Naive B cell (primary cell): ENCODE measurements around the gene TRPC4AP. TPM values are rescaled to one million over a fixed set of nuclear protein-coding genes. Genes with fewer than 3 reads are reported as not detected.

ENCODE experiments used
- ATAC-seq, 2 donors: fragments of 150-1000 bp; cut with Tn5 transposase; 2 replicates each; pipeline ENCODE4 v1.10.0; 2021; ENCODE audit warnings: low read depth in 2 of 2, mild to moderate bottlenecking in 2 of 2, moderate library complexity in 2 of 2
- DNase-seq: peaks from one replicate; pipeline ENCODE4 v3.0.0; 2022
- H3K27ac Mint-ChIP-seq, 6 donors: one replicate each; pipeline ENCODE4 v1.8.0; 2020 to 2022; ENCODE audit warnings: mild to moderate bottlenecking in 6 of 6, mixed read lengths in 6 of 6, moderate library complexity in 5 of 6, inconsistent platforms in 2 of 6
- H3K27me3 Mint-ChIP-seq, 3 donors: one replicate each; pipeline ENCODE4 v1.8.0; 2021 to 2022; ENCODE audit warnings: mixed read lengths in 3 of 3, mild to moderate bottlenecking in 1 of 3
- H3K36me3 Mint-ChIP-seq, 2 donors: one replicate each; pipeline ENCODE4 v1.8.0; 2020 to 2022; ENCODE audit warnings: mixed read lengths in 2 of 2, inconsistent platforms in 1 of 2, mild to moderate bottlenecking in 1 of 2
- H3K4me1 Mint-ChIP-seq, 3 donors: one replicate each; pipeline ENCODE4 v1.8.0; 2020 to 2022; ENCODE audit warnings: mixed read lengths in 3 of 3, inconsistent platforms in 1 of 3, mild to moderate bottlenecking in 1 of 3, moderate library complexity in 1 of 3
- H3K4me3 Mint-ChIP-seq, 8 donors: one replicate each; pipeline ENCODE4 v1.8.0; 2020 to 2022; ENCODE audit warnings: mild to moderate bottlenecking in 8 of 8, mixed read lengths in 8 of 8, moderate library complexity in 8 of 8, inconsistent platforms in 2 of 8
- H3K9me3 Mint-ChIP-seq, 7 donors: one replicate each; pipeline ENCODE4 v1.8.0; 2020 to 2022; ENCODE audit warnings: mixed read lengths in 7 of 7, mild to moderate bottlenecking in 5 of 7, inconsistent platforms in 2 of 7, moderate library complexity in 1 of 7
- polyA plus RNA-seq, 6 donors: library from polyadenylated mRNA; unstranded; fragments of 300-500 nt; fragmentation: Illumina TruSeq; gene quantifications; one replicate each; pipeline ENCODE4 v1.2.3, GENCODE V29; 2021; ENCODE audit warnings: low read depth in 6 of 6

TRPC4AP gene
- polyA plus RNA-seq, 6 donors from 2014 or later = 37.1 to 63.2 (median 51.2) TPM

GRCh38 chr20:34955231-34956040 lies 137.2 kb downstream of the TRPC4AP start, which contains the start of the genes GSS and MYH7B:
Gene GSS (minus strand): TSS chr20:34955806. CDS start chr20:34951852, 3,954 bp downstream.
Gene MYH7B (plus strand): TSS chr20:34955868. CDS start chr20:34978006, 22,138 bp downstream.
- DNase-seq (peak; percentile 90), ATAC-seq (peak; percentile 87 to 88)
- peak within 1 kb of the TSS; percentile 87 to 97 (median 96) for H3K4me3 Mint-ChIP-seq
- H3K4me1 Mint-ChIP-seq = peaks cover 21 to 28% (median 25%) of the 10 kb centered on the region in 3 donors
- H3K9me3 Mint-ChIP-seq = peaks cover 0 to 2% (median 0%) of the 10 kb centered on the region in 7 donors
- no peaks in the 10 kb centered on the region for H3K27me3 Mint-ChIP-seq
- H3K36me3 Mint-ChIP-seq = no peaks in the 10 kb centered on the region
- peak within 1 kb of the TSS; percentile 88 to 98 (median 97) for H3K27ac Mint-ChIP-seq

- Mint-ChIP-seq H3K27me3 (no peaks in the 10 kb centered on the region), H3K4me1 (peaks cover 21 to 28% (median 25%) of the 10 kb centered on the region in 3 donors), H3K27ac (peak overlapping the region; percentile 88 to 98 (median 97)), H3K36me3 (no peaks in the 10 kb centered on the region), H3K9me3 (peaks cover 0 to 2% (median 0%) of the 10 kb centered on the region in 7 donors), H3K4me3 (peak overlapping the region; percentile 87 to 97 (median 96))
- ATAC-seq (no peak), DNase-seq (no peak)
Observed at GRCh38 chr20:34954904-34955230, 137.7 kb downstream of the TRPC4AP start.

- no peak for ATAC-seq
- Mint-ChIP-seq H3K4me1 (peaks cover 21 to 28% (median 25%) of the 10 kb centered on the region in 3 donors), H3K27ac (peak overlapping the region in 1 of 6 donors; percentile 50), H3K9me3 (peaks cover 0 to 2% (median 0%) of the 10 kb centered on the region in 7 donors), H3K4me3 (peak overlapping the region in 2 of 8 donors; percentile 9 to 87), H3K27me3 (no peaks in the 10 kb centered on the region), H3K36me3 (peaks cover 5 to 7% of the 10 kb centered on the region in 2 donors)
- DNase-seq = no peak
Observed at GRCh38 chr20:34953960-34954359, 138.6 kb downstream of the TRPC4AP start.

- peak overlapping the region in 1 of 6 donors; percentile 6 for H3K27ac Mint-ChIP-seq
- H3K9me3 Mint-ChIP-seq = peaks cover 0 to 2% (median 0%) of the 10 kb centered on the region in 7 donors
- ATAC-seq = no peak
Observed at GRCh38 chr20:34952671-34953070, 139.9 kb downstream of the TRPC4AP start.

More at GRCh38 chr20:34952671-34953070, 139.9 kb downstream of the TRPC4AP start:
- peak overlapping the region in 1 of 8 donors; percentile 31 for H3K4me3 Mint-ChIP-seq
- no peaks in the 10 kb centered on the region for H3K27me3 Mint-ChIP-seq
- DNase-seq = no peak
- peaks cover 5 to 8% of the 10 kb centered on the region in 2 donors for H3K36me3 Mint-ChIP-seq
- H3K4me1 Mint-ChIP-seq = peaks cover 21 to 28% (median 25%) of the 10 kb centered on the region in 3 donors

Other genes starting within 250 kb of the TRPC4AP start
- 1 to 10 TPM; 2.6 to 6.2 (median 4.2) TPM for gene GGT7, start 220.0 kb downstream of the TRPC4AP start, polyA plus RNA-seq
- gene ACSS2, start 216.2 kb downstream of the TRPC4AP start, polyA plus RNA-seq = 10 to 100 TPM in 1 of 6 donors, 1 to 10 TPM in 5; 4.8 to 20.1 (median 5.7) TPM
- gene GSS, start 137.0 kb downstream of the TRPC4AP start, polyA plus RNA-seq = 10 to 100 TPM; 10.5 to 23.8 (median 12.6) TPM
- gene MYH7B, start 136.9 kb downstream of the TRPC4AP start, polyA plus RNA-seq = under 1 TPM in 2 of 6 donors, not detected in 4; 0.24 to 0.84 TPM
- 10 to 100 TPM; 41.6 to 67.6 (median 45.5) TPM for gene EDEM2, start 54.5 kb upstream of the TRPC4AP start, polyA plus RNA-seq
- gene PROCR, start 79.3 kb upstream of the TRPC4AP start, polyA plus RNA-seq = not detected
- gene MMP24, start 133.9 kb upstream of the TRPC4AP start, polyA plus RNA-seq = under 1 TPM in 5 of 6 donors, not detected in 1; 0.05 to 0.09 (median 0.08) TPM
- gene MMP24OS, start 185.3 kb upstream of the TRPC4AP start, polyA plus RNA-seq = 10 to 100 TPM in 2 of 6 donors, 1 to 10 TPM in 4; 3.7 to 14.1 (median 8.6) TPM
- 100 to 1,000 TPM; 206 to 241 (median 228) TPM for gene EIF6, start 192.0 kb upstream of the TRPC4AP start, polyA plus RNA-seq
- not detected for gene FAM83C, start 199.6 kb upstream of the TRPC4AP start, polyA plus RNA-seq